ENCODE results near the gene SLC37A2.
"Not testable (repeated sequence)": the region's sequence is repeated elsewhere in the genome, so short reads cannot be mapped to it uniquely, and the experiment has no call there.

Gene SLC37A2

DNA sequence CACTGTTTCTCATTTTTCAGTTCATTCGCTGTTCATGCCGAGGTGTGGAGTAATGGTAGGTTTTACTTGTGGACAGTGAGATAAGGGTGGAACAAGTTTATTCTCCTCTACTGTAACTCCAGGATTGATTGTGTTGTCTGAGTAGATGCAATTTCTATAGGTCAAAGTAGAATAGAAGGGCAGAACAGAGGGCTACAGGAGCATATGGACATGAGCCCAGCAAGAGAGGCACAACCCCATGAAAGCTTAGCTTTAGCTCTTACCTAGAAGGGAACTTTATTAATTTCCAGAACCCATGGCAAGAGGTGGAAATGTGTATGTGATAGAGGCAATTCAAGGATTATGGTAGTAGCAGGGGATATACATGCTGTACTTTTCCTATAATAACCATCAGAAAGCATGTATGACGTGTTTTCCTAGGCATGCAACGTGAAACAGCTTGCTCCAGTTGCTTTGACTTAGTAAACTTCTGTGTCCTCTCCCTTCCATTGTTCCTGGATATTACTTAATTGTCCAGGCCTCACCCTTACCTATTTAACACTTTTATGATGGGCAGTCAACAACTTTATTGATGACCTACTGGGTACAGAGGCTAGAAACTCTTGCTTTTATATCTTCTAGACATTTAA is 13.8 kb upstream of the SLC37A2 start:
- DNase-seq (ENCODE audit: low read depth), result no peak
- TF ChIP-seq, protein P1, sequence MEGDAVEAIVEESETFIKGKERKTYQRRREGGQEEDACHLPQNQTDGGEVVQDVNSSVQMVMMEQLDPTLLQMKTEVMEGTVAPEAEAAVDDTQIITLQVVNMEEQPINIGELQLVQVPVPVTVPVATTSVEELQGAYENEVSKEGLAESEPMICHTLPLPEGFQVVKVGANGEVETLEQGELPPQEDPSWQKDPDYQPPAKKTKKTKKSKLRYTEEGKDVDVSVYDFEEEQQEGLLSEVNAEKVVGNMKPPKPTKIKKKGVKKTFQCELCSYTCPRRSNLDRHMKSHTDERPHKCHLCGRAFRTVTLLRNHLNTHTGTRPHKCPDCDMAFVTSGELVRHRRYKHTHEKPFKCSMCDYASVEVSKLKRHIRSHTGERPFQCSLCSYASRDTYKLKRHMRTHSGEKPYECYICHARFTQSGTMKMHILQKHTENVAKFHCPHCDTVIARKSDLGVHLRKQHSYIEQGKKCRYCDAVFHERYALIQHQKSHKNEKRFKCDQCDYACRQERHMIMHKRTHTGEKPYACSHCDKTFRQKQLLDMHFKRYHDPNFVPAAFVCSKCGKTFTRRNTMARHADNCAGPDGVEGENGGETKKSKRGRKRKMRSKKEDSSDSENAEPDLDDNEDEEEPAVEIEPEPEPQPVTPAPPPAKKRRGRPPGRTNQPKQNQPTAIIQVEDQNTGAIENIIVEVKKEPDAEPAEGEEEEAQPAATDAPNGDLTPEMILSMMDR (conservative IDR thresholded peaks at IDR 0.05; ENCODE audit: control insufficient read depth, insufficient read depth, low read depth, low read length), result no peak

GRCh38 chr11:125052047-125052446 is 11.1 kb upstream of the SLC37A2 start:
- no peak overlapping the region for H3K4me3 ChIP-seq (ENCODE audit: control insufficient read depth, low read depth, low read length)
- TF ChIP-seq, protein P1 (conservative IDR thresholded peaks at IDR 0.05; ENCODE audit: control insufficient read depth, insufficient read depth, low read depth, low read length), result no peak
- no peak for DNase-seq (ENCODE audit: low read depth)

More for the DNA sequence above, 13.8 kb upstream of the SLC37A2 start:
- H3K4me3 ChIP-seq (ENCODE audit: control insufficient read depth, low read depth, low read length), result no peak overlapping the region

DNA sequence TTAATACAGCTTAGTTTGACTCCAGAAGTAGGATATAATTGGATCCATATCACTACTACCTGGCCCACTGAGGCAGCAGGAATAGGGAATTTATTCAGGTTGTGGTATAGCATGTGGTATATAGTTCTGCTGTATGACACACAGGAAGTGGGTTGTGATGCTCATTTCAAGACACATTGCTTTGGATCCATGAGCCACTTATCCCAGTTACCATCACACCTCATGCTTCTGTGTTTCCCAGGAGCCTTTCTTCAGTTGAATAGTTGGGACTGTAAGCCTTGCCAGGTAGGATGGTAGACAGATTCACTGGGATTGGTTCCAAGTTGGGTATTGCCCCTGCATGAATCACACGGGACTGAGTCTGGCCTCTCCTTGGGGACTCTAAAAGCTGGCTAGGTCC is 9.9 kb upstream of the SLC37A2 start:
- H3K4me3 ChIP-seq (ENCODE audit: control insufficient read depth, low read depth, low read length), result no peak overlapping the region
- TF ChIP-seq, protein P1 (conservative IDR thresholded peaks at IDR 0.05; ENCODE audit: control insufficient read depth, insufficient read depth, low read depth, low read length), result no peak
- peak; percentile 13 for DNase-seq (ENCODE audit: low read depth)

GRCh38 chr11:125055107-125055715 is 7.9 kb upstream of the SLC37A2 start:
- no peak overlapping the region for H3K4me3 ChIP-seq (ENCODE audit: control insufficient read depth, low read depth, low read length)
- TF ChIP-seq, protein P1 (conservative IDR thresholded peaks at IDR 0.05; ENCODE audit: control insufficient read depth, insufficient read depth, low read depth, low read length), result no peak
- DNase-seq (ENCODE audit: low read depth), result no peak

GRCh38 chr11:125056111-125056510 is 7.0 kb upstream of the SLC37A2 start:
- DNase-seq (ENCODE audit: low read depth); H3K4me3 ChIP-seq (ENCODE audit: control insufficient read depth, low read depth, low read length): not testable (repeated sequence)

DNA sequence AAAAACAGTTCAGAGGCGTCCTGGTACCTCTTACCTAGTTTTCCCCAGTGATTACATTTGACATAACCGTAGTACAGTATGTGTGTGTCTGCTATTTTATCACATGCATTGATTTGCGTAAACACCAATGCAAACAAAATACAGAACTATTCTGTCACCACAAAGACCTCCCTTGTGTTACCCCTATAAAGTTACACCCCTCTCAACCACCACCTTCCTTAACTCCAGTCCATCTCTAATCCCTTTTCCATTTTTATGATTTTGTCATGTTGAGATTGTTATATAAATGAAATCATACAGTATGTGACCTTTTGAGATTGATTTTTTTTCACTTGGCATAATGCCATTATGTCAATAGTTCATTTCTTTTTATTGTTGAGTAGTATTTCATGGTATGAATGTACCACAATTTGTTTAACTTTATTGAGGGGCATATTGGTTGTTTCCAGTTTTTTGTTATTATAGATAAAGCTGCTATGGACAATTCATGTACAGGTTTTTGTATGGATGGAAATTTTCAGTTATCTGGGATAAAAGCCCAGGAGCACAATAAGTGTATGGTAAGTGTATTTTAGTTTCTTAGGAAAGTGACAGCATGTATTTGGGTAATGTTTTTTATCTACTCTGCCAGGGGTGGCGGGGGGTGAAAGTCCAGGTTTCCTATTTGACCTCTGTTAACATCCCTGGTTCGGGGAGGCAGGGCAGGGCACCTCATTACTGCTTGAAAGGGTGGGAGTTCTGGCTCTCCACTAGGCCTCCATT is 6.0 kb upstream of the SLC37A2 start:
- H3K4me3 ChIP-seq (ENCODE audit: control insufficient read depth, low read depth, low read length), result no peak overlapping the region
- TF ChIP-seq, protein P1 (conservative IDR thresholded peaks at IDR 0.05; ENCODE audit: control insufficient read depth, insufficient read depth, low read depth, low read length), result no peak
- DNase-seq (ENCODE audit: low read depth), result no peak

DNA sequence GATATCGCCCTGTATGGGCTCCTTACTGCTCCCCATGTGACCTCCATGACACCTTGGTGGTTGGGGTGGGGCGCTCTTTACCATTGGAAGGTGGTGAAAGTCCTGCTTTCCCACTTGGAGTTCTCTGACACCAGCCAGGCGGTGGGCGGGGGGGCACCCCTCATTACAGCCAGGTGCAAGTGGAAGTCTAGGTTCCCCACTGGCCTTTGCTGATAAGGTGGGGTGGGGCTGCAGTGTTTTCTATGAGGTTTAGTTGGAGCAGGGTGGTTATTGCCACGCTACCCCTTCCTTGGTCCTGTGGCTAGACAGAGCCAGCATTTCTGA is 5.5 kb upstream of the SLC37A2 start:
- TF ChIP-seq, protein P1 (conservative IDR thresholded peaks at IDR 0.05; ENCODE audit: control insufficient read depth, insufficient read depth, low read depth, low read length), result no peak
- no peak for DNase-seq (ENCODE audit: low read depth)
- H3K4me3 ChIP-seq (ENCODE audit: control insufficient read depth, low read depth, low read length), result no peak overlapping the region
